Measurements from ENCODE around the gene ZNF254. TPM values are rescaled to one million over a fixed set of nuclear protein-coding genes. Genes with fewer than 3 reads are reported as not detected.

Gene ZNF254
- total RNA-seq, 1 experiment from 2014 or later = 26.6 TPM

DNA sequence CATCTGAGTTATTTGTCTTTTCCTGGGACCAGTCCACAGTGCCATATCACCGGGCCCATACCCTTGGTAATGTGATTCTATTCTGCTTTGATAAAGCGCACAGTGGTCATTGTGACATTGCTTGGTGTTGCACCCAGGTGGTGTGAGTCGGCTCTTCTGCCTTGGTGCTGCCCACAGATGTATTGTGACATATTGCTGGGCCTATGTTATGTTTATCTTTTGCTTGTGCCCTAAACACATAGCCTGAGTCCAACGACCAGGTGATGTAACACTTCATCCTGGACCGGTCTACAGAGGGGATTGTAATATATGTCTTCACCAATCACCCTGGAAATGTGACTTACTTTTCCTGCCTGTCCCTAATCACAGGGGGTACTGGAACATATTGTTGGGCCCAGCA is 23.7 kb upstream of the ZNF254 start:
- Histone ChIP-seq H2BK12ac (ENCODE audit: insufficient read length, low read depth, low read length) (no peak overlapping the region), H3K23me2 (ENCODE audit: insufficient read length, low read depth, low read length, poor library complexity, severe bottlenecking) (no peaks in the 10 kb centered on the region), H4K91ac (ENCODE audit: insufficient read length, low read depth, low read length) (no peak overlapping the region), H3K79me2 (ENCODE audit: insufficient read depth, low read length) (no peaks in the 10 kb centered on the region), H3K27me3 (ENCODE audit: insufficient read depth, low read length) (no peaks in the 10 kb centered on the region), H4K8ac (replicated peaks; ENCODE audit: insufficient read length, low read depth, low read length) (no peak overlapping the region), H3K4me1 (ENCODE audit: insufficient read depth, low read length) (no peaks in the 10 kb centered on the region), H3K56ac (ENCODE audit: insufficient read length, low read depth, low read length) (no peak overlapping the region), H4K5ac (ENCODE audit: insufficient read length, low read depth, low read length) (no peak overlapping the region), H3K23ac (ENCODE audit: insufficient read length, low read depth, low read length) (no peak overlapping the region), H2BK120ac (ENCODE audit: low read depth, low read length, poor library complexity, severe bottlenecking) (no peak overlapping the region), H3K9ac (ENCODE audit: extremely low read depth, insufficient read length, low read length) (no peak overlapping the region), H2BK15ac (ENCODE audit: low read depth, low read length) (no peak overlapping the region), H3K4ac (ENCODE audit: low read depth, low read length) (no peak overlapping the region), H2BK20ac (ENCODE audit: low read depth, low read length, poor library complexity, severe bottlenecking) (no peak overlapping the region), H3K18ac (ENCODE audit: insufficient read length, low read depth, low read length) (no peak overlapping the region), H3K9me3 (ENCODE audit: control insufficient read depth, low read depth, low read length) (no peaks in the 10 kb centered on the region), H2BK5ac (ENCODE audit: insufficient read length, low read length) (no peak overlapping the region), H4K20me1 (ENCODE audit: control insufficient read depth, insufficient read depth, insufficient read length) (no peaks in the 10 kb centered on the region), H3K4me2 (ENCODE audit: insufficient read depth, insufficient read length, low read length) (no peak overlapping the region), H3K79me1 (ENCODE audit: insufficient read depth, low read depth, low read length, poor library complexity, severe bottlenecking) (no peaks in the 10 kb centered on the region), H3K14ac (ENCODE audit: insufficient read depth, low read length) (no peak overlapping the region), H2AFZ (ENCODE audit: low read length) (no peak overlapping the region), H2AK5ac (ENCODE audit: insufficient read length, low read length) (no peak overlapping the region), H3K27ac (ENCODE audit: insufficient read length, low read depth, low read length) (no peak overlapping the region), H3T11ph (ENCODE audit: low read length) (no peak overlapping the region)
- DNase-seq = no peak
- Mint-ChIP-seq H3K27me3 (ENCODE audit: low read depth) (no peaks in the 10 kb centered on the region), H3K4me1 (no peaks in the 10 kb centered on the region), H3K4me3 (no peak overlapping the region), H3K36me3 (ENCODE audit: insufficient read depth in 1 of 3, low read depth in 3 of 3) (peaks cover 54 to 82% (median 64%) of the 10 kb centered on the region in 3 experiments), H3K27ac (no peak overlapping the region), H3K9me3 (no peaks in the 10 kb centered on the region)
- TF ChIP-seq, protein P1, sequence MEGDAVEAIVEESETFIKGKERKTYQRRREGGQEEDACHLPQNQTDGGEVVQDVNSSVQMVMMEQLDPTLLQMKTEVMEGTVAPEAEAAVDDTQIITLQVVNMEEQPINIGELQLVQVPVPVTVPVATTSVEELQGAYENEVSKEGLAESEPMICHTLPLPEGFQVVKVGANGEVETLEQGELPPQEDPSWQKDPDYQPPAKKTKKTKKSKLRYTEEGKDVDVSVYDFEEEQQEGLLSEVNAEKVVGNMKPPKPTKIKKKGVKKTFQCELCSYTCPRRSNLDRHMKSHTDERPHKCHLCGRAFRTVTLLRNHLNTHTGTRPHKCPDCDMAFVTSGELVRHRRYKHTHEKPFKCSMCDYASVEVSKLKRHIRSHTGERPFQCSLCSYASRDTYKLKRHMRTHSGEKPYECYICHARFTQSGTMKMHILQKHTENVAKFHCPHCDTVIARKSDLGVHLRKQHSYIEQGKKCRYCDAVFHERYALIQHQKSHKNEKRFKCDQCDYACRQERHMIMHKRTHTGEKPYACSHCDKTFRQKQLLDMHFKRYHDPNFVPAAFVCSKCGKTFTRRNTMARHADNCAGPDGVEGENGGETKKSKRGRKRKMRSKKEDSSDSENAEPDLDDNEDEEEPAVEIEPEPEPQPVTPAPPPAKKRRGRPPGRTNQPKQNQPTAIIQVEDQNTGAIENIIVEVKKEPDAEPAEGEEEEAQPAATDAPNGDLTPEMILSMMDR (conservative IDR thresholded peaks at IDR 0.05) = no peak
- WGBS (ENCODE audit: extremely low coverage, insufficient read length, low lambda C conversion rate) = no CpG with 5 or more reads among the region's 5 CpGs

Measured in H9 (cell line).